A673 (cell line): Measurements from ENCODE around the gene TMEM234.

Experiments used
- EZH2 ChIP-seq: fragments of 200-600 bp; sonication (generic); IDR thresholded peaks from 2 replicates; pipeline ENCODE4 v1.6.1; 2017; ENCODE audit warnings: borderline replicate concordance, low read depth, mild to moderate bottlenecking, mixed read lengths, antibody characterized with exemption, low read length; ENCODE audit not compliant: poor library complexity, severe bottlenecking
- TF ChIP-seq, protein P1 (sequence below): fragments of 300-800, 200-600 bp; sonication (generic); conservative IDR thresholded peaks from 2 replicates; pipeline ENCODE4 v1.5.1; 2017; ENCODE audit warnings: low read depth, mild to moderate bottlenecking, antibody characterized with exemption, low read length, moderate library complexity, mixed read lengths

DNA sequence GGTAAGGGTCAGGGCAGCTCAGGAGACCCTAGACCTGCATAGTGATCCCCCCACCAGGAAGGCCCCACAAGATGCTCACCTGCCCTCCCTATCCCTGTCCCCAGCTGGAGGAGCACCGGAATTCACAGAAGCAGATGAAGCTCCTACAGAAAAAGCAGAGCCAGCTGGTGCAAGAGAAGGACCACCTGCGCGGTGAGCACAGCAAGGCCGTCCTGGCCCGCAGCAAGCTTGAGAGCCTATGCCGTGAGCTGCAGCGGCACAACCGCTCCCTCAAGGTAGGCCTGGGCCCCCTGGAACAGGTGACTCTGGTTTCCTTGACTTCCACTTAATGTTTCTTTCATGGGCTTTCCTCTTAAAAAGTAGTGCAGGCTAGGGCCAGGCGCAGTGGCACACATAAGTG, 34.3 kb downstream of the TMEM234 start:
- TF ChIP-seq, protein P1, sequence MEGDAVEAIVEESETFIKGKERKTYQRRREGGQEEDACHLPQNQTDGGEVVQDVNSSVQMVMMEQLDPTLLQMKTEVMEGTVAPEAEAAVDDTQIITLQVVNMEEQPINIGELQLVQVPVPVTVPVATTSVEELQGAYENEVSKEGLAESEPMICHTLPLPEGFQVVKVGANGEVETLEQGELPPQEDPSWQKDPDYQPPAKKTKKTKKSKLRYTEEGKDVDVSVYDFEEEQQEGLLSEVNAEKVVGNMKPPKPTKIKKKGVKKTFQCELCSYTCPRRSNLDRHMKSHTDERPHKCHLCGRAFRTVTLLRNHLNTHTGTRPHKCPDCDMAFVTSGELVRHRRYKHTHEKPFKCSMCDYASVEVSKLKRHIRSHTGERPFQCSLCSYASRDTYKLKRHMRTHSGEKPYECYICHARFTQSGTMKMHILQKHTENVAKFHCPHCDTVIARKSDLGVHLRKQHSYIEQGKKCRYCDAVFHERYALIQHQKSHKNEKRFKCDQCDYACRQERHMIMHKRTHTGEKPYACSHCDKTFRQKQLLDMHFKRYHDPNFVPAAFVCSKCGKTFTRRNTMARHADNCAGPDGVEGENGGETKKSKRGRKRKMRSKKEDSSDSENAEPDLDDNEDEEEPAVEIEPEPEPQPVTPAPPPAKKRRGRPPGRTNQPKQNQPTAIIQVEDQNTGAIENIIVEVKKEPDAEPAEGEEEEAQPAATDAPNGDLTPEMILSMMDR = no peak
- TF ChIP-seq EZH2 = no peak
